ENCODE data around the gene ATN1. TPM values are rescaled to one million over a fixed set of nuclear protein-coding genes. Genes with fewer than 3 reads are reported as not detected.

The ATN1 gene
- total RNA-seq, 1 donor from 2014 or later = 118 TPM

DNA sequence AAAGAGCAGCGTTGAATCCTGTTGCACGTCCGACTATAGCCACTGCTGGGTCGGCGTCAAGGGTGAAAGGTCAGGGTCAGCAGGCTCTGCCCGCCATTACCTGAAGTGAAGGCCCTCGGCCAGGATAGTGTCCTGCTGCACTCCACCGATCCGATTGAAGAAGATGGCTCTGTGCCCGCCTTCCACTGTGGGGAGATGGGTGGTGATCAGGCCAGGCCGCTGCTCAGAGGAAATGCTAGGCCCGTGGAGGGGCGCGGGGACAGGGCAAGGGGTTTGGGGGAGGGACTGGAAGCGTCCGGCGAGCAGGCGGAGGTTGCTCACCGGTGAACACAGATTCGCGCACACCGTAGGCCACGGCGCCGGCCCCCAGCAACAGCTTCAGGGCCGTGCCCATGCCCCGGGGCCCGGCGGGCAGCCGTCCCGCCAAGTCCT, 42.4 kb downstream of the ATN1 start:
- Mint-ChIP-seq H3K36me3 (ENCODE audit: low read depth) (peaks cover 17% of the 10 kb centered on the region), H3K27me3 (ENCODE audit: low read depth) (no peaks in the 10 kb centered on the region), H3K4me1 (peaks cover 35% of the 10 kb centered on the region), H3K27ac (ENCODE audit: unreplicated experiment) (peak overlapping the region; percentile 78), H3K9me3 (no peaks in the 10 kb centered on the region), H3K4me3 (peak overlapping the region; percentile 99)
- TF ChIP-seq, protein P1, sequence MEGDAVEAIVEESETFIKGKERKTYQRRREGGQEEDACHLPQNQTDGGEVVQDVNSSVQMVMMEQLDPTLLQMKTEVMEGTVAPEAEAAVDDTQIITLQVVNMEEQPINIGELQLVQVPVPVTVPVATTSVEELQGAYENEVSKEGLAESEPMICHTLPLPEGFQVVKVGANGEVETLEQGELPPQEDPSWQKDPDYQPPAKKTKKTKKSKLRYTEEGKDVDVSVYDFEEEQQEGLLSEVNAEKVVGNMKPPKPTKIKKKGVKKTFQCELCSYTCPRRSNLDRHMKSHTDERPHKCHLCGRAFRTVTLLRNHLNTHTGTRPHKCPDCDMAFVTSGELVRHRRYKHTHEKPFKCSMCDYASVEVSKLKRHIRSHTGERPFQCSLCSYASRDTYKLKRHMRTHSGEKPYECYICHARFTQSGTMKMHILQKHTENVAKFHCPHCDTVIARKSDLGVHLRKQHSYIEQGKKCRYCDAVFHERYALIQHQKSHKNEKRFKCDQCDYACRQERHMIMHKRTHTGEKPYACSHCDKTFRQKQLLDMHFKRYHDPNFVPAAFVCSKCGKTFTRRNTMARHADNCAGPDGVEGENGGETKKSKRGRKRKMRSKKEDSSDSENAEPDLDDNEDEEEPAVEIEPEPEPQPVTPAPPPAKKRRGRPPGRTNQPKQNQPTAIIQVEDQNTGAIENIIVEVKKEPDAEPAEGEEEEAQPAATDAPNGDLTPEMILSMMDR (conservative IDR thresholded peaks at IDR 0.05) = no peak
- no peak for DNase-seq (ENCODE audit: low read depth, low spot score)

DNA sequence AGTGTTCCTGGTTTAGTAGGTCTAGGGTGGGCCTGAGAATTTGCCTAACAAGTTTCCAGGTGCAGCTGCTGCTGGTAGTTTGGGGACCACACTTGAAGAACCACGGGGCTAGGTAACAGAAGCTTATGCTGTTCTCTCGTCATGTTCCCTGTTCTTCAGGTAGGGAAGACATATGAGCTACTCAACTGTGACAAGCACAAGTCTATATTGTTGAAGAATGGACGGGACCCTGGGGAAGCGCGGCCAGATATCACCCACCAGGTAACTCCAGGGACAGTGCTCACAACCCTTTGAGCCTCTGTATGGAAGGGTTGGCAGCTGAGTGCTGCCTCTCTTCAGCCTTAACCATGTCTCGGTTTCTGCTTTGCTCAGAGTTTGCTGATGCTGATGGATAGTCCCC, 46.4 kb downstream of the ATN1 start:
- peak overlapping the region; percentile 66 for H3K4me3 Mint-ChIP-seq
- H3K4me1 Mint-ChIP-seq = peaks cover 23% of the 10 kb centered on the region
- no peak for DNase-seq (ENCODE audit: low read depth, low spot score)
- H3K9me3 Mint-ChIP-seq = no peaks in the 10 kb centered on the region
- H3K27ac Mint-ChIP-seq (ENCODE audit: unreplicated experiment) = no peak overlapping the region
- TF ChIP-seq, protein P1 (conservative IDR thresholded peaks at IDR 0.05) = no peak
- peaks cover 7% of the 10 kb centered on the region for H3K36me3 Mint-ChIP-seq (ENCODE audit: low read depth)
- H3K27me3 Mint-ChIP-seq (ENCODE audit: low read depth) = no peaks in the 10 kb centered on the region

DNA sequence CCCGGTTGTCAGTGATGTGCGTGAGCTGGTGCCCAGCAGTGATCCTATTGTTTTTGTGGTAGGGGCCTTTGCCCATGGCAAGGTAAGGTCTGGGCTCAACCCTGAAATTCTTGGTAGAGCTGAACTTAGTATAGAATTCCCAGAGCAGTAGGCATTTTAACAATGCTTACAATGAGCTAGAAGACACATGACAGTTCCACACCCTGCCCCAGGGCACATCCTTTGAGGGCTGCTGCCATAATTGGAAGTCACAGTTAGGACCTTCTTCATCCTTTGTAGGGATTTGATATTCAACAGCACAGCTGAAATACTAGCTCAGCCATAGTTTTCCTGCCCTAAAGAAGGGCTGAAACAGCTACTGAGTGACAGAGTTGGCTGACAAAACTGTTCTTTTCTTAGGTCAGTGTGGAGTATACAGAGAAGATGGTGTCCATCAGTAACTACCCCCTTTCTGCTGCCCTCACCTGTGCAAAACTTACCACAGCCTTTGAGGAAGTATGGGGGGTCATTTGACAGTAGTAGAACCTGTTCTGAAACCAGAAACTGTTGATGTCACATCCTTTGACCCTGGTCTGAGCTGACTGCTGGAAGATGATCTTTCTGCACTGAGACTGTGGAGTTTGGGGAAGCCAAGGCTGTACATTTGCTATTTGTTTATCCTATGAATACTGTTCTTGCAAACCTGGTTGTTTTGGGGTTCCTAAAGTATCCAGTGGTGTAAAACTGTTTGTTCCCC, 47.7 kb downstream of the ATN1 start:
- Mint-ChIP-seq H3K9me3 (no peaks in the 10 kb centered on the region), H3K36me3 (ENCODE audit: low read depth) (peaks cover 6% of the 10 kb centered on the region), H3K4me3 (peak overlapping the region; percentile 16), H3K4me1 (peaks cover 16% of the 10 kb centered on the region), H3K27ac (ENCODE audit: unreplicated experiment) (no peak overlapping the region), H3K27me3 (ENCODE audit: low read depth) (no peaks in the 10 kb centered on the region)
- DNase-seq (ENCODE audit: low read depth, low spot score) = no peak
- TF ChIP-seq, protein P1 (conservative IDR thresholded peaks at IDR 0.05) = no peak

DNA sequence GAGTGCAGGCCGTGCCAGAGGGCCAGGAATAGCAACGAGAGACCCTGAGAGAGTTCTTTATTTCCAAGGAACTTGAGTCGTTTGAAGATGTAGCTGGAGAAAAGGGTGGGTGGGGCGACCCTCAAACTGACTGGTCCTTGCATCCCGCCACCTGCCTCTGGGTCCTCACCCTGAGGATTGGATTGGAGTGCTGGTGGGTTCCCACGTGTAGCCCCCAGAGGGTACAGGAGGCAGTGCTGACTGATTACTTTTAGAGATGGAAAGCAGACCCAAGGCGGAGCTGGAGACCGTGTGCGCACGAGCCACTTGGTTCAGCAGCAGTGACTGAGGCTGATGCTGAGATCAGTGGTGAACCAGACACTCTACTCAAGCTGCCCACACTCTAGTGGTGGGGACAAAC, 49.9 kb downstream of the ATN1 start:
- no peak for DNase-seq (ENCODE audit: low read depth, low spot score)
- H3K4me3 Mint-ChIP-seq = no peak overlapping the region
- TF ChIP-seq, protein P1 (conservative IDR thresholded peaks at IDR 0.05) = no peak
- H3K27me3 Mint-ChIP-seq (ENCODE audit: low read depth) = no peaks in the 10 kb centered on the region
- H3K27ac Mint-ChIP-seq (ENCODE audit: unreplicated experiment) = no peak overlapping the region
- no peaks in the 10 kb centered on the region for H3K9me3 Mint-ChIP-seq
- peaks cover 8% of the 10 kb centered on the region for H3K36me3 Mint-ChIP-seq (ENCODE audit: low read depth)
- peaks cover 3% of the 10 kb centered on the region for H3K4me1 Mint-ChIP-seq

DNA sequence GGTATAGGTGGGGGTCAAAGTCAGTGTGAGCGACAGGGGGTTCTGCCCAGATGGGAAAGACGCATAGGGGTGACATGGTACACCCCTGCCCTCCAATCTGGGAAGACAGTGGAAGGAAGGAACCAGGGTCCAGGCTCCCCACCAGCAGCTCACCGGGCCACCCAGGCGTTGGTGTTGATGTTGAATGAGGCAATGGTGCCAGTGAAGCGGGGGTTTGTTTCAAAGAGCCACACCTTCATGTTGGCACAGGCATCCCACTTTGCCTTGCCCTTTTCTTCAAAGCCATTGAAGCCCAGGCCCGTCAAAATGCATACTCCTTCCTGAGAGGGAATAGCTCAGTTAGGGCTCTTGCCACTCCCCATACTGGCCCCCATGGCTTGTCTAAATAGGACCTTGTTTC, 50.4 kb downstream of the ATN1 start:
- H3K4me3 Mint-ChIP-seq = no peak overlapping the region
- TF ChIP-seq, protein P1 (conservative IDR thresholded peaks at IDR 0.05) = no peak
- H3K36me3 Mint-ChIP-seq (ENCODE audit: low read depth) = peaks cover 9% of the 10 kb centered on the region
- no peak for DNase-seq (ENCODE audit: low read depth, low spot score)
- no peaks in the 10 kb centered on the region for H3K27me3 Mint-ChIP-seq (ENCODE audit: low read depth)
- H3K27ac Mint-ChIP-seq (ENCODE audit: unreplicated experiment) = no peak overlapping the region
- H3K9me3 Mint-ChIP-seq = no peaks in the 10 kb centered on the region
- peaks cover 3% of the 10 kb centered on the region for H3K4me1 Mint-ChIP-seq
